GM18858 (cell line): ENCODE measurements around the gene PRRT1.
A peak's percentile ranks its signal among the peaks of the same experiment; 100 is the strongest.
"Not testable (repeated sequence)": the region's sequence is repeated elsewhere in the genome, so short reads cannot be mapped to it uniquely, and the experiment has no call there.

Source experiments
- ATAC-seq: cut with Tn5 transposase; IDR thresholded peaks from one replicate; pipeline ENCODE4 v1.9.1; 2021; ENCODE audit not compliant: unreplicated experiment

The PRRT1 gene

GRCh38 chr6:32188381-32189068, 36.8 kb upstream of the PRRT1 start:
- no peak for ATAC-seq

GRCh38 chr6:32187725-32188380, 36.1 kb upstream of the PRRT1 start:
- ATAC-seq, result not testable (repeated sequence)

GRCh38 chr6:32187009-32187709, 35.4 kb upstream of the PRRT1 start:
- ATAC-seq, result no peak

GRCh38 chr6:32186151-32186840, 34.6 kb upstream of the PRRT1 start:
- not testable (repeated sequence) for ATAC-seq

GRCh38 chr6:32185681-32186131, 34.0 kb upstream of the PRRT1 start:
- not testable (repeated sequence) for ATAC-seq

- ATAC-seq, result no peak
These were observed 32.4 kb upstream of the PRRT1 start, which contains the start of gene AGER for GRCh38 chr6:32184084-32184640. Gene AGER (minus strand): TSS chr6:32184253. CDS start chr6:32184222, 31 bp downstream.

GRCh38 chr6:32183483-32184083, 31.8 kb upstream of the PRRT1 start:
- no peak for ATAC-seq

- ATAC-seq, result no peak
These were observed 31.3 kb upstream of the PRRT1 start for GRCh38 chr6:32183030-32183429.

GRCh38 chr6:32182555-32182981, 30.8 kb upstream of the PRRT1 start:
- no peak for ATAC-seq

- no peak for ATAC-seq
These were observed 30.3 kb upstream of the PRRT1 start for GRCh38 chr6:32181915-32182529.

GRCh38 chr6:32181148-32181702, 29.5 kb upstream of the PRRT1 start:
- ATAC-seq, result no peak

- ATAC-seq, result no peak
These were observed 28.1 kb upstream of the PRRT1 start for GRCh38 chr6:32179766-32180405.

GRCh38 chr6:32178547-32179440, 27.1 kb upstream of the PRRT1 start:
- no peak for ATAC-seq

- ATAC-seq, result peak; percentile 66
These were observed 26.2 kb upstream of the PRRT1 start, which contains the start of gene RNF5 for GRCh38 chr6:32177788-32178546. Gene RNF5 (plus strand): TSS chr6:32178405. CDS start chr6:32178512, 107 bp downstream.

GRCh38 chr6:32177183-32177787, 25.5 kb upstream of the PRRT1 start:
- ATAC-seq, result no peak

- ATAC-seq, result no peak
These were observed 24.9 kb upstream of the PRRT1 start for GRCh38 chr6:32176476-32177182.
